Esophagus muscularis mucosa (tissue), 4 donors: ENCODE data around the gene NNMT. TPM values are rescaled to one million over a fixed set of nuclear protein-coding genes. Genes with fewer than 3 reads are reported as not detected.

ENCODE experiments used
- DNase-seq: peaks from one replicate; pipeline ENCODE4 v3.0.0-alpha.2; 2017; ENCODE audit errors: extremely low spot score
- H3K27ac ChIP-seq, 4 donors: fragments of 200-600 bp; sonication (generic); replicated peaks in 1 of 4; 1 replicate in 3 of 4; 2 replicates in 1 of 4; pipeline ENCODE4 v1.5.1; 2016 to 2019; ENCODE audit warnings: mild to moderate bottlenecking in 1 of 4
- H3K27me3 ChIP-seq, 4 donors: fragments of 200-600 bp; sonication (generic); one replicate each; pipeline versions ENCODE4 v1.5.1 to v1.6.0; 2016 to 2019
- H3K36me3 ChIP-seq, 4 donors: fragments of 200-600 bp; sonication (generic); one replicate each; pipeline ENCODE4 v1.5.1; 2016 to 2019
- H3K4me1 ChIP-seq, 4 donors: fragments of 200-600 bp; sonication (generic); one replicate each; pipeline ENCODE4 v1.5.1; 2016 to 2019
- H3K4me3 ChIP-seq, 4 donors: fragments of 200-600 bp; sonication (generic); 1 replicate in 2 of 4; 2 replicates in 2 of 4; pipeline ENCODE4 v1.5.1; 2016 to 2019; ENCODE audit warnings: mild to moderate bottlenecking in 4 of 4, moderate library complexity in 1 of 4
- H3K9me3 ChIP-seq, 4 donors: fragments of 200-600 bp; sonication (generic); 1 replicate in 3 of 4; 2 replicates in 1 of 4; pipeline ENCODE4 v1.5.1; 2016 to 2019
- EP300 ChIP-seq: sonication (generic); formaldehyde crosslinking; IDR thresholded peaks from one replicate; pipeline ENCODE4 v1.6.1; 2017; ENCODE audit warnings: antibody characterized with exemption
- POLR2A ChIP-seq: fragments of 450-650 bp; IDR thresholded peaks from one replicate; pipeline ENCODE4 v1.6.1; 2017; ENCODE audit warnings: antibody characterized with exemption, moderate library complexity, mild to moderate bottlenecking, low read depth
- POLR2AphosphoS5 ChIP-seq, 2 donors: sonication (generic); formaldehyde crosslinking; IDR thresholded peaks; one replicate each; pipeline ENCODE4 v1.6.1; 2017; ENCODE audit warnings: antibody characterized with exemption in 2 of 2
- WGBS: methylation state at CpG from one replicate; pipeline ENCODE4 v1.1.5; 2018; 5-methylcytosine and 5-hydroxymethylcytosine counted together
- intact Hi-C: fragments of 100-400 bp; cut with DNase I; formaldehyde crosslinking; loops from one replicate; pipeline ENCODE4 v1.15.1; 2023
- total RNA-seq, 4 donors: library from RNA; depleted of rRNA; stranded (reverse); fragments of >200 nt; gene quantifications; one replicate each; pipeline versions ENCODE4 v1.1.0 to v1.2.1, GENCODE V29; 2016
- TF ChIP-seq, protein P1 (sequence below), 3 experiments: fragments of 200-600 bp in 2 of 3; fragments of 450-650 bp in 1 of 3; sonication (generic) in 2 of 3; IDR thresholded peaks; one replicate each; pipeline ENCODE4 v1.5.1; 2017 to 2019; ENCODE audit warnings: antibody characterized with exemption in 3 of 3, mild to moderate bottlenecking in 2 of 3, moderate library complexity in 1 of 3

Gene NNMT
- total RNA-seq, 4 donors from 2014 or later = 88.9 to 599 (median 293) TPM

- Histone ChIP-seq H3K36me3 (no peaks in the 10 kb centered on the region), H3K9me3 (no peaks in the 10 kb centered on the region), H3K4me3 (no peak overlapping the region), H3K27me3 (peaks cover 0 to 79% (median 0%) of the 10 kb centered on the region in 4 donors), H3K4me1 (peaks cover 0 to 15% (median 2%) of the 10 kb centered on the region in 4 donors), H3K27ac (no peak overlapping the region)
- peak; percentile 42 for DNase-seq
- WGBS = 84% methylated on average over 3 of the region's 3 CpGs
- TF ChIP-seq EP300 (no peak), POLR2A (no peak), POLR2AphosphoS5 (IDR thresholded peaks at IDR 0.05) (no peak)
- TF ChIP-seq, protein P1, sequence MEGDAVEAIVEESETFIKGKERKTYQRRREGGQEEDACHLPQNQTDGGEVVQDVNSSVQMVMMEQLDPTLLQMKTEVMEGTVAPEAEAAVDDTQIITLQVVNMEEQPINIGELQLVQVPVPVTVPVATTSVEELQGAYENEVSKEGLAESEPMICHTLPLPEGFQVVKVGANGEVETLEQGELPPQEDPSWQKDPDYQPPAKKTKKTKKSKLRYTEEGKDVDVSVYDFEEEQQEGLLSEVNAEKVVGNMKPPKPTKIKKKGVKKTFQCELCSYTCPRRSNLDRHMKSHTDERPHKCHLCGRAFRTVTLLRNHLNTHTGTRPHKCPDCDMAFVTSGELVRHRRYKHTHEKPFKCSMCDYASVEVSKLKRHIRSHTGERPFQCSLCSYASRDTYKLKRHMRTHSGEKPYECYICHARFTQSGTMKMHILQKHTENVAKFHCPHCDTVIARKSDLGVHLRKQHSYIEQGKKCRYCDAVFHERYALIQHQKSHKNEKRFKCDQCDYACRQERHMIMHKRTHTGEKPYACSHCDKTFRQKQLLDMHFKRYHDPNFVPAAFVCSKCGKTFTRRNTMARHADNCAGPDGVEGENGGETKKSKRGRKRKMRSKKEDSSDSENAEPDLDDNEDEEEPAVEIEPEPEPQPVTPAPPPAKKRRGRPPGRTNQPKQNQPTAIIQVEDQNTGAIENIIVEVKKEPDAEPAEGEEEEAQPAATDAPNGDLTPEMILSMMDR (IDR thresholded peaks at IDR 0.05) = no peak
- intact Hi-C loops = no loop called here
These were observed 23.1 kb upstream of the NNMT start for GRCh38 chr11:114273071-114273470.

GRCh38 chr11:114273890-114274635 is 22.1 kb upstream of the NNMT start:
- TF ChIP-seq, protein P1 (IDR thresholded peaks at IDR 0.05) = no peak
- TF ChIP-seq POLR2AphosphoS5 (IDR thresholded peaks at IDR 0.05) = peak in 1 of 2 donors; percentile 26
- Histone ChIP-seq H3K27me3 (peaks cover 0 to 89% (median 0%) of the 10 kb centered on the region in 4 donors), H3K4me3 (no peak overlapping the region), H3K9me3 (no peaks in the 10 kb centered on the region), H3K27ac (peak overlapping the region in 1 of 4 donors; percentile 2), H3K36me3 (no peaks in the 10 kb centered on the region), H3K4me1 (peaks cover 0 to 11% (median 2%) of the 10 kb centered on the region in 4 donors)
- intact Hi-C loops = no loop called here
- WGBS = 82% methylated on average over 5 of the region's 5 CpGs
- peak; percentile 89 for DNase-seq

- 81% methylated on average over 3 of the region's 3 CpGs for WGBS
- DNase-seq = no peak
These were observed 21.6 kb upstream of the NNMT start for GRCh38 chr11:114274637-114275036.

GRCh38 chr11:114275280-114275679 is 20.9 kb upstream of the NNMT start:
- peak; percentile 89 for DNase-seq
- 57% methylated on average over 1 of the region's 3 CpGs for WGBS
- H3K4me1 ChIP-seq = peaks cover 0 to 8% (median 6%) of the 10 kb centered on the region in 4 donors
- peak overlapping the region in 3 of 4 donors; percentile 15 to 28 (median 23) for H3K27ac ChIP-seq
- no peak overlapping the region for H3K4me3 ChIP-seq
- H3K36me3 ChIP-seq = no peaks in the 10 kb centered on the region
- TF ChIP-seq, protein P1 (IDR thresholded peaks at IDR 0.05) = no peak
- TF ChIP-seq POLR2AphosphoS5 (IDR thresholded peaks at IDR 0.05) = peak; percentile 39 to 49
- H3K27me3 ChIP-seq = peaks cover 0 to 98% (median 0%) of the 10 kb centered on the region in 4 donors
- no peaks in the 10 kb centered on the region for H3K9me3 ChIP-seq
- intact Hi-C loops = no loop called here

More at GRCh38 chr11:114274637-114275036, 21.6 kb upstream of the NNMT start:
- intact Hi-C loops = no loop called here
- no peak for TF ChIP-seq EP300
- no peak for TF ChIP-seq POLR2AphosphoS5 (IDR thresholded peaks at IDR 0.05)
- TF ChIP-seq POLR2A = no peak
- TF ChIP-seq, protein P1 (IDR thresholded peaks at IDR 0.05) = no peak
- Histone ChIP-seq H3K36me3 (no peaks in the 10 kb centered on the region), H3K4me3 (no peak overlapping the region), H3K27me3 (peaks cover 0 to 94% (median 0%) of the 10 kb centered on the region in 4 donors), H3K27ac (peak overlapping the region in 2 of 4 donors; percentile 2 to 28), H3K4me1 (peaks cover 0 to 6% (median 2%) of the 10 kb centered on the region in 4 donors), H3K9me3 (no peaks in the 10 kb centered on the region)
